ENCODE results near the gene LYZL4. TPM values are rescaled to one million over a fixed set of nuclear protein-coding genes. Genes with fewer than 3 reads are reported as not detected.

The LYZL4 gene
- total RNA-seq, 2 donors from 2014 or later, result 5.9 TPM; not detected in 1

DNA sequence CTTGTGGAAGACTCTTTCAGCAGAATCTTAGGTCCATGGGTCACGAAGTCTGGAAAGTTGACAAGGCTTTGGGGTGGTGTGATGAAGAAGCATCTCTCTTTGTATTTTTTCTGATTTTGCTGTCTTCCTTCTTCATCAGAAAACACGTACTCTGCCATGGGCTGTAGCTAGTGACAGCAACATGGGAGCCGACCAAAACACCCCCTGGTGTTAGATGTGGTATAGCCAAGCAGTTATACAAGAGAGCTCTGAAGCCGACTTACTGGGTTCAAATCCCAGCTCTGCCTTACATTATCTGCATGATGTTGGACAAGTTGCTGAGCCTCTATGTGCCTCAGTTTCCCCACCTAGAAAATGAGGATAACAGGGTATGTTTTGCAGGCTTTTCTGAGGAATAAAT, 32.9 kb upstream of the LYZL4 start:
- Histone ChIP-seq H3K4me1 (replicated peaks) (no peaks in the 10 kb centered on the region), H3K36me3 (no peaks in the 10 kb centered on the region), H3K9me3 (no peaks in the 10 kb centered on the region), H3K27me3 (replicated peaks; ENCODE audit: insufficient read depth) (no peaks in the 10 kb centered on the region), H3K27ac (no peak overlapping the region), H3K4me3 (no peak overlapping the region)
- no peak for DNase-seq (ENCODE audit: low spot score)
- TF ChIP-seq POLR2AphosphoS5 (IDR thresholded peaks at IDR 0.05) (no peak), POLR2A (IDR thresholded peaks at IDR 0.05) (no peak)
- TF ChIP-seq, protein P1, sequence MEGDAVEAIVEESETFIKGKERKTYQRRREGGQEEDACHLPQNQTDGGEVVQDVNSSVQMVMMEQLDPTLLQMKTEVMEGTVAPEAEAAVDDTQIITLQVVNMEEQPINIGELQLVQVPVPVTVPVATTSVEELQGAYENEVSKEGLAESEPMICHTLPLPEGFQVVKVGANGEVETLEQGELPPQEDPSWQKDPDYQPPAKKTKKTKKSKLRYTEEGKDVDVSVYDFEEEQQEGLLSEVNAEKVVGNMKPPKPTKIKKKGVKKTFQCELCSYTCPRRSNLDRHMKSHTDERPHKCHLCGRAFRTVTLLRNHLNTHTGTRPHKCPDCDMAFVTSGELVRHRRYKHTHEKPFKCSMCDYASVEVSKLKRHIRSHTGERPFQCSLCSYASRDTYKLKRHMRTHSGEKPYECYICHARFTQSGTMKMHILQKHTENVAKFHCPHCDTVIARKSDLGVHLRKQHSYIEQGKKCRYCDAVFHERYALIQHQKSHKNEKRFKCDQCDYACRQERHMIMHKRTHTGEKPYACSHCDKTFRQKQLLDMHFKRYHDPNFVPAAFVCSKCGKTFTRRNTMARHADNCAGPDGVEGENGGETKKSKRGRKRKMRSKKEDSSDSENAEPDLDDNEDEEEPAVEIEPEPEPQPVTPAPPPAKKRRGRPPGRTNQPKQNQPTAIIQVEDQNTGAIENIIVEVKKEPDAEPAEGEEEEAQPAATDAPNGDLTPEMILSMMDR (IDR thresholded peaks at IDR 0.05), result no peak
- intact Hi-C loops (cut with DNase I), result loop anchor here (2.0 to 10.0 kb wide), 3 partner anchors 196 to 318 kb away; no protein-coding TSS in a partner anchor
- WGBS, result 88% methylated on average over 4 of the region's 4 CpGs

DNA sequence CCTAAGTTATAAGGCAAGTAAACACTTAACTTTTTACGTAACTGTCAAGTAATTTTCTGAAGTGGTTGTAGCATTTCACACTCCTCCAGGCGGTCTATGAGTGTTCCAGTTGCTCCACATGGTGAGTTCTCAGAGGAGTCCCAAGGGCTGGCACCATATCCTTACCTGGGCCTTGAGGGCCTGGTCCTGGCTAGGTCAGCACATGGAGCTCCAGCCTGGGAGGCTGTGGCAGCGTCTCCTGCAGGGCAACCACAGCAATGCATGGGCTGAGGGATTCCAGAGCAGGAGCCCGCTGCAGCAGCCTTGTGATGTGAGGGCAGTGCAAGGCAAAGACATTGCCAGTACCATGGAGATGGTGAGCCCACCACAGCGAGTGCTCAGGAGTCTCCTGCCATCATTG, 32.2 kb upstream of the LYZL4 start:
- Histone ChIP-seq H3K27ac (no peak overlapping the region), H3K27me3 (replicated peaks; ENCODE audit: insufficient read depth) (no peaks in the 10 kb centered on the region), H3K4me3 (no peak overlapping the region), H3K36me3 (no peaks in the 10 kb centered on the region), H3K9me3 (no peaks in the 10 kb centered on the region), H3K4me1 (replicated peaks) (no peaks in the 10 kb centered on the region)
- DNase-seq (ENCODE audit: low spot score), result no peak
- 84% methylated on average over 5 of the region's 5 CpGs for WGBS
- TF ChIP-seq POLR2A (IDR thresholded peaks at IDR 0.05) (no peak), POLR2AphosphoS5 (IDR thresholded peaks at IDR 0.05) (no peak)
- TF ChIP-seq, protein P1 (IDR thresholded peaks at IDR 0.05), result no peak
- intact Hi-C loops (cut with DNase I), result loop anchor here (2.0 to 10.0 kb wide), 3 partner anchors 195 to 318 kb away; no protein-coding TSS in a partner anchor

DNA sequence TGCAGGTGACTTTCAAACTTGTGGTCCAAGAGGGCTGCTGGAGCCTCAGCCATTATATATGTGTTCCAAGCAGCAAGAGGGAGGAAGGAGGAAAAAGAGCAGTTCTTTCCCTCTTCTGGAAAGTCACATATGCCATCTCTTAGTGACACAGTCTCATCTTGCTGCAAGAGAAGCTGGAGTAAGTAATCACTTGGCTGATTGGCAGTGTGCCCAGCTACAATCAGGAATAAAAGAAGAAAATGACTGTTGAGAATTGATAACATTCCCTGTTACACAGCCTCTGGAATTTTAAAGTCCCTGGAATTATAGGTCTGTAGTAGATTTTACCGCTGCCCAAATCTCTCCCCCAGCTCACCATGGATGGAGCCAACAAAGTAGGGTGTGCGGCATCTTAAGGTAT, 31.4 kb upstream of the LYZL4 start:
- WGBS, result 90% methylated on average over 2 of the region's 2 CpGs
- intact Hi-C loops (cut with DNase I), result loop anchor here (2.0 to 10.0 kb wide), 3 partner anchors 194 to 317 kb away; no protein-coding TSS in a partner anchor
- no peaks in the 10 kb centered on the region for H3K4me1 ChIP-seq (replicated peaks)
- no peaks in the 10 kb centered on the region for H3K27me3 ChIP-seq (replicated peaks; ENCODE audit: insufficient read depth)
- H3K4me3 ChIP-seq, result no peak overlapping the region
- no peak for DNase-seq (ENCODE audit: low spot score)
- H3K9me3 ChIP-seq, result no peaks in the 10 kb centered on the region
- H3K36me3 ChIP-seq, result no peaks in the 10 kb centered on the region
- no peak for TF ChIP-seq POLR2AphosphoS5 (IDR thresholded peaks at IDR 0.05)
- TF ChIP-seq, protein P1 (IDR thresholded peaks at IDR 0.05), result no peak
- TF ChIP-seq POLR2A (IDR thresholded peaks at IDR 0.05), result no peak
- H3K27ac ChIP-seq, result no peak overlapping the region

DNA sequence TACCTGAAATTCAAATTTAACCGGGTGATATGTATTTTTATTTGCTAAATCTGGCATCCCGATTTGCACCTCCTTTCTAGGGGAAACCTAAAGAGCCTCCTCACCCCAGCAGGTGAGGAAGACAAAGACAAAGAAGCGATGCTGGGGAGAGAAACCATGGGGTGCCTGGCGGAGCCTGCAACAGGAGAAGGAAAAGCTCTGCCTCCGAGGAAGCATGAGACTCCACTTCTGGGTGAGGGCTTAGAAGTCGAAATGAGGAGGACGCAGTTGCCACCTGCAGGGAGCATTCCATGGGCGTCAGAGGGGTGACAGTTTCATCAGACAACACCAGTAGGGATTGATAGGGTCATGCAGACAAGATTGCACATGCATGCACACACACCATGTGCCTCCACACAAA, 30.5 kb upstream of the LYZL4 start:
- no peak overlapping the region for H3K27ac ChIP-seq
- no peaks in the 10 kb centered on the region for H3K36me3 ChIP-seq
- no peaks in the 10 kb centered on the region for H3K27me3 ChIP-seq (replicated peaks; ENCODE audit: insufficient read depth)
- WGBS, result 52% methylated on average over 8 of the region's 8 CpGs
- TF ChIP-seq, protein P1 (IDR thresholded peaks at IDR 0.05), result no peak
- TF ChIP-seq POLR2A (IDR thresholded peaks at IDR 0.05) (no peak), POLR2AphosphoS5 (IDR thresholded peaks at IDR 0.05) (no peak)
- no peak for DNase-seq (ENCODE audit: low spot score)
- intact Hi-C loops (cut with DNase I), result loop anchor here (5.0 to 10.0 kb wide), 2 partner anchors 194 to 316 kb away; no protein-coding TSS in a partner anchor
- no peaks in the 10 kb centered on the region for H3K9me3 ChIP-seq
- no peak overlapping the region for H3K4me3 ChIP-seq
- no peaks in the 10 kb centered on the region for H3K4me1 ChIP-seq (replicated peaks)
